GM23338 (cell line): Measurements from ENCODE around the gene C11orf42. TPM values are rescaled to one million over a fixed set of nuclear protein-coding genes. Genes with fewer than 3 reads are reported as not detected.

Experiments used
- ATAC-seq: fragments of 200-7000 bp; cut with Tn5 transposase; 3 replicates; pipeline ENCODE4 v1.9.1; 2020
- DNase-seq: peaks from one replicate; pipeline ENCODE4 v3.0.0-alpha.2; 2015; ENCODE audit warnings: low spot score
- H2AFZ ChIP-seq: fragments of 200-600 bp; sonication (generic); 2 replicates; pipeline ENCODE4 v1.8.0; 2016; ENCODE audit warnings: antibody characterized with exemption, mild to moderate bottlenecking, moderate library complexity
- H3F3A ChIP-seq: fragments of 200-600 bp; sonication (generic); replicated peaks from 2 replicates; pipeline ENCODE4 v1.8.0; 2017; ENCODE audit warnings: antibody characterized with exemption, mixed run types, low read depth
- H3K27ac ChIP-seq: fragments of 200-600 bp; sonication (generic); 2 replicates; pipeline ENCODE4 v1.6.1; 2016; ENCODE audit warnings: low read depth
- H3K27me3 ChIP-seq: fragments of 200-600 bp; sonication (generic); 2 replicates; pipeline ENCODE4 v1.8.0; 2016; ENCODE audit warnings: mild to moderate bottlenecking, mixed run types, moderate library complexity; ENCODE audit not compliant: insufficient read depth
- H3K36me3 ChIP-seq: fragments of 200-600 bp; sonication (generic); 2 replicates; pipeline ENCODE4 v1.8.0; 2016; ENCODE audit warnings: mild to moderate bottlenecking; ENCODE audit not compliant: insufficient read depth
- H3K4me1 ChIP-seq: fragments of 200-600 bp; sonication (generic); 2 replicates; pipeline ENCODE4 v1.8.0; 2016; ENCODE audit warnings: mild to moderate bottlenecking, moderate library complexity; ENCODE audit not compliant: insufficient read depth
- H3K4me2 ChIP-seq: fragments of 200-600 bp; sonication (generic); 2 replicates; pipeline ENCODE4 v1.7.1; 2017; ENCODE audit warnings: mixed run types
- H3K4me3 ChIP-seq: fragments of 200-600 bp; sonication (generic); 2 replicates; pipeline ENCODE4 v1.6.1; 2016; ENCODE audit warnings: mixed run types
- H3K79me2 ChIP-seq: fragments of 200-600 bp; sonication (generic); replicated peaks from 2 replicates; pipeline ENCODE4 v1.8.0; 2017; ENCODE audit warnings: mild to moderate bottlenecking; ENCODE audit not compliant: insufficient read depth
- H3K9me2 ChIP-seq: fragments of 200-600 bp; sonication (generic); 2 replicates; pipeline ENCODE4 v1.8.0; 2017; ENCODE audit not compliant: insufficient read depth
- H4K20me1 ChIP-seq: fragments of 200-600 bp; sonication (generic); replicated peaks from 2 replicates; pipeline ENCODE4 v1.8.0; 2017; ENCODE audit warnings: mild to moderate bottlenecking; ENCODE audit not compliant: insufficient read depth
- H3K27ac Mint-ChIP-seq: 2 replicates; pipeline ENCODE4 v1.8.0; 2020; ENCODE audit warnings: inconsistent platforms, mild to moderate bottlenecking, moderate library complexity, mixed read lengths
- H3K27me3 Mint-ChIP-seq: 3 replicates; pipeline ENCODE4 v1.8.0; 2022; ENCODE audit warnings: low read depth, mild to moderate bottlenecking, moderate library complexity, mixed read lengths, inconsistent platforms; ENCODE audit not compliant: insufficient read depth, poor library complexity
- H3K36me3 Mint-ChIP-seq: 3 replicates; pipeline ENCODE4 v1.8.0; 2021; ENCODE audit warnings: low read depth, mild to moderate bottlenecking, inconsistent platforms, moderate library complexity, mixed read lengths
- H3K4me1 Mint-ChIP-seq: 3 replicates; pipeline ENCODE4 v1.8.0; 2020; ENCODE audit warnings: mild to moderate bottlenecking, inconsistent platforms, mixed read lengths
- H3K4me3 Mint-ChIP-seq: 3 replicates; pipeline ENCODE4 v1.8.0; 2021; ENCODE audit warnings: moderate library complexity, mild to moderate bottlenecking, inconsistent platforms, mixed read lengths
- H3K9me3 Mint-ChIP-seq: 3 replicates; pipeline ENCODE4 v1.8.0; 2020; ENCODE audit warnings: moderate library complexity, mild to moderate bottlenecking, inconsistent platforms, mixed read lengths
- CREB1 ChIP-seq: fragments of 250-450 bp; sonication (Bioruptor Pico); IDR thresholded peaks from 2 replicates; pipeline ENCODE4 v1.5.0; 2020; ENCODE audit warnings: low read depth, mild to moderate bottlenecking, moderate library complexity
- EZH2 ChIP-seq: fragments of 200-600 bp; sonication (generic); IDR thresholded peaks from one replicate; pipeline ENCODE4 v1.8.0; 2017; ENCODE audit warnings: antibody characterized with exemption, mild to moderate bottlenecking, low read depth; ENCODE audit not compliant: unreplicated experiment
- EZH2phosphoT487 ChIP-seq: fragments of 200-600 bp; sonication (generic); IDR thresholded peaks from one replicate; pipeline ENCODE4 v1.8.1; 2018; ENCODE audit warnings: antibody characterized with exemption; ENCODE audit not compliant: unreplicated experiment
- JUNB ChIP-seq: IDR thresholded peaks from one replicate; pipeline ENCODE4 v1.6.1; 2016; ENCODE audit warnings: antibody characterized with exemption; ENCODE audit not compliant: unreplicated experiment
- NANOG ChIP-seq: IDR thresholded peaks from 2 replicates; pipeline ENCODE4 v1.6.1; 2016; ENCODE audit warnings: antibody characterized with exemption, borderline replicate concordance
- POLR2AphosphoS5 ChIP-seq: IDR thresholded peaks from 2 replicates; pipeline ENCODE4 v1.6.1; 2016; ENCODE audit warnings: antibody characterized with exemption, low read depth
- ZNF331 ChIP-seq: fragments of 250-450 bp; sonication (Bioruptor Pico); IDR thresholded peaks from 2 replicates; pipeline ENCODE4 v1.5.0; 2020; ENCODE audit warnings: low read depth, mild to moderate bottlenecking, moderate library complexity
- polyA plus RNA-seq: library from polyadenylated mRNA; unstranded; fragments of >200 nt; fragmentation: Nextera tagmentation; extraction: Ambion mirVana; gene quantifications from 2 replicates; pipeline ENCODE4 v1.2.1, GENCODE V29; 2016
- total RNA-seq: library from RNA; depleted of rRNA; stranded (reverse); fragments of >200 nt; shearing (Covaris generic); gene quantifications from 2 replicates; pipeline ENCODE4 v1.2.3, GENCODE V29; 2014
- TF ChIP-seq, protein P1 (sequence below), 2 experiments: fragments of 200-600 bp in 1 of 2; sonication (generic) in 1 of 2; conservative IDR thresholded peaks; 2 replicates each; pipeline versions ENCODE4 v1.5.1 to v1.6.1; 2016 to 2017; ENCODE audit warnings: antibody characterized with exemption in 2 of 2, low read depth in 2 of 2, mild to moderate bottlenecking in 2 of 2, moderate library complexity in 1 of 2
- TF ChIP-seq, protein P2 (sequence below): IDR thresholded peaks from one replicate; pipeline ENCODE4 v1.6.1; 2018; ENCODE audit warnings: antibody characterized with exemption; ENCODE audit not compliant: unreplicated experiment
- TF ChIP-seq, protein P3 (sequence below): IDR thresholded peaks from 2 replicates; pipeline ENCODE4 v1.6.1; 2016; ENCODE audit warnings: antibody characterized with exemption

The C11orf42 gene
- total and polyA plus RNA-seq, 2 experiments from 2014 or later: not detected

DNA sequence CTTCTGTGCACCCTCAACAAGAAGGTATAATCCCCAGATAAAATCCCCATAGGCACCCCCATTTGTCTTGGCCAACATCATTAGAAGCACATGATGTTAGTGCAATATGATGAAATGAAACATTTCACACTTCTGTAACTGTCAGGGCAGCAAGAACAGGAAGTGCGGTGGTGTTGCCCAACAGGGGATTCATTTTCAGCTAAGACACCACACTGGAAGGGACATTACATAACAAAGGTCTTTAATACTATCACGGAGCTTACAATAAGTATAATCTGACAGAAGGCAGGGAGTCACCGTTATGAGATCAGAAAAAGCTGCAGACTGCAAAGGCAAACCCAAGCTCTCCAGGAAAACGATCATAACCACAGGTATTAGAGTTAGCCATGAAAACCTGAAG is 4.4 kb upstream of the C11orf42 start:
- no peaks in the 10 kb centered on the region for H3K36me3 Mint-ChIP-seq
- H3K27me3 ChIP-seq: no peaks in the 10 kb centered on the region
- no peaks in the 10 kb centered on the region for H3K9me3 Mint-ChIP-seq
- no peak overlapping the region for H3K27ac ChIP-seq
- peaks cover 8% of the 10 kb centered on the region for H3K4me1 Mint-ChIP-seq
- ATAC-seq: no peak
- TF ChIP-seq ZNF331 (CRISPR knock-in tag) (no peak), JUNB (no peak), CREB1 (CRISPR knock-in tag) (no peak), POLR2AphosphoS5 (no peak), EZH2 (no peak), EZH2phosphoT487 (no peak), NANOG (no peak)
- TF ChIP-seq, protein P1, sequence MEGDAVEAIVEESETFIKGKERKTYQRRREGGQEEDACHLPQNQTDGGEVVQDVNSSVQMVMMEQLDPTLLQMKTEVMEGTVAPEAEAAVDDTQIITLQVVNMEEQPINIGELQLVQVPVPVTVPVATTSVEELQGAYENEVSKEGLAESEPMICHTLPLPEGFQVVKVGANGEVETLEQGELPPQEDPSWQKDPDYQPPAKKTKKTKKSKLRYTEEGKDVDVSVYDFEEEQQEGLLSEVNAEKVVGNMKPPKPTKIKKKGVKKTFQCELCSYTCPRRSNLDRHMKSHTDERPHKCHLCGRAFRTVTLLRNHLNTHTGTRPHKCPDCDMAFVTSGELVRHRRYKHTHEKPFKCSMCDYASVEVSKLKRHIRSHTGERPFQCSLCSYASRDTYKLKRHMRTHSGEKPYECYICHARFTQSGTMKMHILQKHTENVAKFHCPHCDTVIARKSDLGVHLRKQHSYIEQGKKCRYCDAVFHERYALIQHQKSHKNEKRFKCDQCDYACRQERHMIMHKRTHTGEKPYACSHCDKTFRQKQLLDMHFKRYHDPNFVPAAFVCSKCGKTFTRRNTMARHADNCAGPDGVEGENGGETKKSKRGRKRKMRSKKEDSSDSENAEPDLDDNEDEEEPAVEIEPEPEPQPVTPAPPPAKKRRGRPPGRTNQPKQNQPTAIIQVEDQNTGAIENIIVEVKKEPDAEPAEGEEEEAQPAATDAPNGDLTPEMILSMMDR (conservative IDR thresholded peaks at IDR 0.05; ENCODE audit: low read depth in 2 of 2): no peak
- TF ChIP-seq, protein P2, sequence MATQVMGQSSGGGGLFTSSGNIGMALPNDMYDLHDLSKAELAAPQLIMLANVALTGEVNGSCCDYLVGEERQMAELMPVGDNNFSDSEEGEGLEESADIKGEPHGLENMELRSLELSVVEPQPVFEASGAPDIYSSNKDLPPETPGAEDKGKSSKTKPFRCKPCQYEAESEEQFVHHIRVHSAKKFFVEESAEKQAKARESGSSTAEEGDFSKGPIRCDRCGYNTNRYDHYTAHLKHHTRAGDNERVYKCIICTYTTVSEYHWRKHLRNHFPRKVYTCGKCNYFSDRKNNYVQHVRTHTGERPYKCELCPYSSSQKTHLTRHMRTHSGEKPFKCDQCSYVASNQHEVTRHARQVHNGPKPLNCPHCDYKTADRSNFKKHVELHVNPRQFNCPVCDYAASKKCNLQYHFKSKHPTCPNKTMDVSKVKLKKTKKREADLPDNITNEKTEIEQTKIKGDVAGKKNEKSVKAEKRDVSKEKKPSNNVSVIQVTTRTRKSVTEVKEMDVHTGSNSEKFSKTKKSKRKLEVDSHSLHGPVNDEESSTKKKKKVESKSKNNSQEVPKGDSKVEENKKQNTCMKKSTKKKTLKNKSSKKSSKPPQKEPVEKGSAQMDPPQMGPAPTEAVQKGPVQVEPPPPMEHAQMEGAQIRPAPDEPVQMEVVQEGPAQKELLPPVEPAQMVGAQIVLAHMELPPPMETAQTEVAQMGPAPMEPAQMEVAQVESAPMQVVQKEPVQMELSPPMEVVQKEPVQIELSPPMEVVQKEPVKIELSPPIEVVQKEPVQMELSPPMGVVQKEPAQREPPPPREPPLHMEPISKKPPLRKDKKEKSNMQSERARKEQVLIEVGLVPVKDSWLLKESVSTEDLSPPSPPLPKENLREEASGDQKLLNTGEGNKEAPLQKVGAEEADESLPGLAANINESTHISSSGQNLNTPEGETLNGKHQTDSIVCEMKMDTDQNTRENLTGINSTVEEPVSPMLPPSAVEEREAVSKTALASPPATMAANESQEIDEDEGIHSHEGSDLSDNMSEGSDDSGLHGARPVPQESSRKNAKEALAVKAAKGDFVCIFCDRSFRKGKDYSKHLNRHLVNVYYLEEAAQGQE: no peak
- TF ChIP-seq, protein P3, sequence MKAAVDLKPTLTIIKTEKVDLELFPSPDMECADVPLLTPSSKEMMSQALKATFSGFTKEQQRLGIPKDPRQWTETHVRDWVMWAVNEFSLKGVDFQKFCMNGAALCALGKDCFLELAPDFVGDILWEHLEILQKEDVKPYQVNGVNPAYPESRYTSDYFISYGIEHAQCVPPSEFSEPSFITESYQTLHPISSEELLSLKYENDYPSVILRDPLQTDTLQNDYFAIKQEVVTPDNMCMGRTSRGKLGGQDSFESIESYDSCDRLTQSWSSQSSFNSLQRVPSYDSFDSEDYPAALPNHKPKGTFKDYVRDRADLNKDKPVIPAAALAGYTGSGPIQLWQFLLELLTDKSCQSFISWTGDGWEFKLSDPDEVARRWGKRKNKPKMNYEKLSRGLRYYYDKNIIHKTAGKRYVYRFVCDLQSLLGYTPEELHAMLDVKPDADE: no peak
- no peak overlapping the region for H2AFZ ChIP-seq
- peaks cover 7% of the 10 kb centered on the region; the same call in 1 of the 2 replicates for H3K4me1 ChIP-seq
- H4K20me1 ChIP-seq: no peaks in the 10 kb centered on the region; the same call in 1 of the 2 replicates
- DNase-seq: no peak
- no peak overlapping the region for H3K4me3 Mint-ChIP-seq
- H3K27ac Mint-ChIP-seq: no peak overlapping the region; the same call in 1 of the 2 replicates
- H3K4me3 ChIP-seq: no peak overlapping the region
- no peaks in the 10 kb centered on the region for H3K79me2 ChIP-seq
- H3K36me3 ChIP-seq: no peaks in the 10 kb centered on the region
- no peaks in the 10 kb centered on the region for H3K9me2 ChIP-seq
- peaks cover 2% of the 10 kb centered on the region for H3K27me3 Mint-ChIP-seq
- no peaks in the 10 kb centered on the region for H3F3A ChIP-seq
- no peak overlapping the region for H3K4me2 ChIP-seq
